Right lobe of liver (tissue), 6 donors: ENCODE measurements around the gene GGCX. TPM values are rescaled to one million over a fixed set of nuclear protein-coding genes. Genes with fewer than 3 reads are reported as not detected.

Experiments used
- ATAC-seq, 4 donors: fragments of 200-7000 bp; cut with Tn5 transposase; one replicate each; pipeline ENCODE4 v1.9.1; 2020; ENCODE audit warnings: mild to moderate bottlenecking in 4 of 4, moderate library complexity in 4 of 4
- DNase-seq, 3 donors: peaks; one replicate each; pipeline ENCODE4 v3.0.0-alpha.2; 2020
- H3K27ac ChIP-seq, 3 donors: fragments of 200-600 bp; one replicate each; pipeline ENCODE4 v1.8.0; 2022
- H3K27me3 ChIP-seq, 2 donors: fragments of 200-600 bp; one replicate each; pipeline ENCODE4 v1.8.0; 2022
- H3K36me3 ChIP-seq, 4 donors: fragments of 200-600 bp; sonication (generic) in 1 of 4; one replicate each; pipeline versions ENCODE4 v1.5.1 to v1.8.0; 2017 to 2022; ENCODE audit warnings: control low read depth in 1 of 4
- H3K4me1 ChIP-seq, 4 donors: fragments of 200-600 bp; sonication (generic) in 1 of 4; one replicate each; pipeline versions ENCODE4 v1.5.1 to v1.8.0; 2017 to 2022; ENCODE audit warnings: control low read depth in 1 of 4
- H3K4me3 ChIP-seq, 3 donors: fragments of 200-600 bp; one replicate each; pipeline ENCODE4 v1.8.0; 2022
- H3K9me3 ChIP-seq, 4 donors: fragments of 200-600 bp; sonication (generic) in 1 of 4; one replicate each; pipeline versions ENCODE4 v1.5.1 to v1.8.0; 2017 to 2022; ENCODE audit warnings: control low read depth in 1 of 4
- POLR2A ChIP-seq: fragments of 450-650 bp; IDR thresholded peaks from one replicate; pipeline ENCODE4 v1.6.1; 2017; ENCODE audit warnings: antibody characterized with exemption, mild to moderate bottlenecking
- WGBS: methylation state at CpG from one replicate; pipeline ENCODE4 v1.1.6; 2018; ENCODE audit warnings: low coverage, low lambda C conversion rate; ENCODE audit not compliant: insufficient coverage; ENCODE audit errors: missing lambda C conversion rate; 5-methylcytosine and 5-hydroxymethylcytosine counted together
- intact Hi-C, 2 donors: fragments of 100-400 bp; cut with DNase I; formaldehyde crosslinking; loops; one replicate each; pipeline versions ENCODE4 v1.11.2 to v1.14.1; 2022
- total RNA-seq, 6 experiments: library from RNA; depleted of rRNA in 2 of 6; stranded (reverse); fragments of >200 nt in 2 of 6; fragmentation: NEBNext Ultra II Directional in 3 of 6; extraction: Animal tissue kit (Norgen Biotek cat#: 25700) in 3 of 6; gene quantifications; one replicate each; pipeline versions ENCODE4 v1.1.0 to v1.2.4, GENCODE V29; 2016 to 2023
- TF ChIP-seq, protein P1 (sequence below), 4 donors: fragments of 200-600 bp in 3 of 4; fragments of 450-650 bp in 1 of 4; IDR thresholded peaks; one replicate each; pipeline versions ENCODE4 v1.5.1 to v1.8.0; 2016 to 2022; ENCODE audit warnings: antibody characterized with exemption in 4 of 4, mild to moderate bottlenecking in 2 of 4
- donor health status: DM: no; HTN: yes; CAD: no.
- donor health status: DM: no; HTN: no; CAD: no.
- donor health status: DM: no; HTN: no; CAD: no.
- donor health status: DM: no; HTN: yes; CAD: no.
- donor health status: DM: no; HTN: yes; CAD: no.

The GGCX gene
- total RNA-seq, 6 experiments from 2014 or later = 89.6 to 238 (median 183) TPM

- Histone ChIP-seq H3K27ac (peak overlapping the region in 2 of 3 donors; percentile 53 to 65), H3K36me3 (no peaks in the 10 kb centered on the region), H3K27me3 (no peaks in the 10 kb centered on the region), H3K4me3 (no peak overlapping the region), H3K4me1 (peaks cover 0 to 48% (median 16%) of the 10 kb centered on the region in 4 donors), H3K9me3 (no peaks in the 10 kb centered on the region)
- intact Hi-C loops = no loop called here
- WGBS = 67% methylated on average over 2 of the region's 2 CpGs
- TF ChIP-seq, protein P1, sequence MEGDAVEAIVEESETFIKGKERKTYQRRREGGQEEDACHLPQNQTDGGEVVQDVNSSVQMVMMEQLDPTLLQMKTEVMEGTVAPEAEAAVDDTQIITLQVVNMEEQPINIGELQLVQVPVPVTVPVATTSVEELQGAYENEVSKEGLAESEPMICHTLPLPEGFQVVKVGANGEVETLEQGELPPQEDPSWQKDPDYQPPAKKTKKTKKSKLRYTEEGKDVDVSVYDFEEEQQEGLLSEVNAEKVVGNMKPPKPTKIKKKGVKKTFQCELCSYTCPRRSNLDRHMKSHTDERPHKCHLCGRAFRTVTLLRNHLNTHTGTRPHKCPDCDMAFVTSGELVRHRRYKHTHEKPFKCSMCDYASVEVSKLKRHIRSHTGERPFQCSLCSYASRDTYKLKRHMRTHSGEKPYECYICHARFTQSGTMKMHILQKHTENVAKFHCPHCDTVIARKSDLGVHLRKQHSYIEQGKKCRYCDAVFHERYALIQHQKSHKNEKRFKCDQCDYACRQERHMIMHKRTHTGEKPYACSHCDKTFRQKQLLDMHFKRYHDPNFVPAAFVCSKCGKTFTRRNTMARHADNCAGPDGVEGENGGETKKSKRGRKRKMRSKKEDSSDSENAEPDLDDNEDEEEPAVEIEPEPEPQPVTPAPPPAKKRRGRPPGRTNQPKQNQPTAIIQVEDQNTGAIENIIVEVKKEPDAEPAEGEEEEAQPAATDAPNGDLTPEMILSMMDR (IDR thresholded peaks at IDR 0.05) = no peak
- no peak for TF ChIP-seq POLR2A
- ATAC-seq = no peak
- DNase-seq = no peak
Observed at GRCh38 chr2:85590950-85591349, 29.7 kb upstream of the GGCX start.

DNA sequence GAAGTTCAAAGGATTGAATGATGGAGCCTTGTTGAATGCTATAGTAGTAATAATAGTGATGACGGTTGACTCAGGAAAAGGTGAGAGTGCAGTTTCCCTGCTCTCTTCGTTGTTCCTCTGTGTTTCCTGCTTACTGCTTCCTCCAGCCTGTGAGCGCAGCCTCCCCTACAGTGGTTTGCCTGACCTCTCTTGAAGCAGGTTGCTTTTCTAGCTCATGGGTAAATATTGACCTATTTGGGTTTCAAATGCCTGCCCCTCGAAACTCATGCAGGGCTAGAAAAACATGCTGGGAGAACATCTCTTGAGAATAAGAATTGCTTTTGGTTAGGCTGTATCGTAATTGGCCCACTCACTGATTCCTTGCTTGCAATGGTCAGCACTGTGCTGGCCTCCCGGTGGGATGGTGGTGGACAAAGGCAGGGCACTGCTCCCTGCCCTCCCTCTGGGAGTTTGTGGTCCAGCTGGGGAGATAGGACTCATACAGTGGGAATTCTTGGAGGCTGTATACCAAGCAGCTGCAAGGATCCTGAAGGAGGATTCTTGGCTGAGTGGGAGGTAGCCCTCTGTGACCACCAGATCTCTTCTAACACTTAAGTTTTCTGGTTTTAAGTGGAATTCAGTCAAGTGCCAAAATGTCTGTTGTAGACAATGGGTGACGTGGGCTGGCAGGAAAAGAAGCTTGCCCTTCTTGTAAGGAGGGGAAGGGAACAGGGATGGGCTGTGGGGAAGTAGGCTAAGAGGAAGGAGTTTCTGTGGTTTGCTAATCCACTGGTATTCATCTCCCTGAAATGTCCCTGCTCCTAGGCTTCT, 28.9 kb upstream of the GGCX start:
- Histone ChIP-seq H3K36me3 (no peaks in the 10 kb centered on the region), H3K9me3 (no peaks in the 10 kb centered on the region), H3K4me1 (peaks cover 2 to 54% (median 20%) of the 10 kb centered on the region in 4 donors), H3K27me3 (no peaks in the 10 kb centered on the region), H3K4me3 (no peak overlapping the region), H3K27ac (peak overlapping the region; percentile 53 to 68 (median 65))
- ATAC-seq (peak; percentile 37 to 61 (median 54)), DNase-seq (peak in 2 of 3 donors; percentile 62 to 69)
- intact Hi-C loops = no loop called here
- 4% methylated on average over 6 of the region's 7 CpGs for WGBS
- TF ChIP-seq, protein P1 (IDR thresholded peaks at IDR 0.05) = no peak
- TF ChIP-seq POLR2A = no peak

GRCh38 chr2:85589181-85589580, 27.9 kb upstream of the GGCX start:
- no peaks in the 10 kb centered on the region for H3K9me3 ChIP-seq
- peaks cover 2 to 55% (median 18%) of the 10 kb centered on the region in 4 donors for H3K4me1 ChIP-seq
- no peak overlapping the region for H3K4me3 ChIP-seq
- no CpG with 5 or more reads among the region's 4 CpGs for WGBS
- TF ChIP-seq, protein P1 (IDR thresholded peaks at IDR 0.05) = no peak
- TF ChIP-seq POLR2A = no peak
- H3K27me3 ChIP-seq = no peaks in the 10 kb centered on the region
- ATAC-seq = no peak
- no peaks in the 10 kb centered on the region for H3K36me3 ChIP-seq
- no peak for DNase-seq
- H3K27ac ChIP-seq = peak overlapping the region; percentile 48 to 68 (median 65)
- intact Hi-C loops = no loop called here

- Histone ChIP-seq H3K4me1 (peaks cover 2 to 58% (median 19%) of the 10 kb centered on the region in 4 donors), H3K36me3 (no peaks in the 10 kb centered on the region), H3K27ac (peak overlapping the region; percentile 48 to 68 (median 65)), H3K27me3 (no peaks in the 10 kb centered on the region), H3K9me3 (no peaks in the 10 kb centered on the region), H3K4me3 (no peak overlapping the region)
- no peak for DNase-seq
- ATAC-seq = no peak
- TF ChIP-seq, protein P1 (IDR thresholded peaks at IDR 0.05) = no peak
- TF ChIP-seq POLR2A = no peak
- intact Hi-C loops = no loop called here
- 76% methylated on average over 4 of the region's 4 CpGs for WGBS
Observed at GRCh38 chr2:85588645-85589044, 27.4 kb upstream of the GGCX start.
